ENCODE measurements around the gene CSMD2.

- TF ChIP-seq CTCF (conservative IDR thresholded peaks at IDR 0.05 in 1 of 2, IDR thresholded peaks at IDR 0.05 in 1 of 2; ENCODE audit: low read depth in 1 of 2, low read length in 2 of 2) = no peak
- TF ChIP-seq EZH2 (IDR thresholded peaks at IDR 0.05; ENCODE audit: low read length, missing control alignments) = no peak
These were observed 454.1 kb downstream of the CSMD2 start for GRCh38 chr1:33710967-33711366.
